Activated CD8-positive, alpha-beta memory T cell treated with anti-CD3 and anti-CD28 coated beads, Interleukin-2, amount 50 U/mL, for 1 hour (primary cell): ENCODE data around the gene MXRA8.

ENCODE experiments used
- DNase-seq: peaks from one replicate; pipeline ENCODE4 v3.0.0-alpha.2; 2020; ENCODE audit errors: extremely low read depth

Gene MXRA8

DNA sequence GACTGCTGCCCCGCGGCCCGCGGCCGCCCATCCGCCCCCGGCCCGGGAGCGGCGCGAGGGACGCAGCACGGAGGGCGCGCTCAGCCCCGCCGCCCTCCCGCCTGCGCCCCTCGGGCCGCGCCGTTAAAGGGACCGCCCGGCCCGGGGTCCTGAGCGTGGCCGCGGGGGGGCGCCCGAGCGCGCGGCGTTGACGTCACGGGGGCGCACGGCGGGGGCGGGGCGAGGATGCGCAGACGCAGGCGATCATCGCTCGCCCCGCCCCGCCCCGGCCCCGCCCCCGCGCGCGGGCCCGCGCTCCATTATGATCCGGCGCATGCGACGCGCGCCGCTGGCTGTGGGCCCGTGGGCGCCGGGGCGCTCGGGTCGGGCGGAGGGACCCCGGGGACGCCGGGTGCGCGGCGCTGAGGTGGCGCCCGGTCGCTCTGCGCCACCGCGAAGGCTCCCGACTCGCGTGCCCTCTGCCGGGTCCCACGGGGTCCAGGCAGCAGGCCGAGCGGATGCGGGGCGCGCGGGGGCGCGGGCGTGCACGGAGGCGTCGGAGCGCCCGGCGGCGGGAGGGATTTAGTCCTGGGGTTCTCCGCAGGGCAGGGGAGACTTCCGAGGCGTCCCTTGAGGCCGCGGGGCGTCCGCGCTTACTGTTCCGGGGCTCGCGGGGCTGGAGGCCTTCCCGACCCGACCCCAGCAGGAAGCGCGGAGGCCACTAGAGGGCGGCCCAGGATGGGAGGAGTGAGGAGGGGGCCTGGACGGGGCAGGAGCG lies 8.9 kb downstream of the MXRA8 start, which contains the start of gene DVL1:
DVL1 (minus strand) TSS at position 163 of the 757 bp plus-strand sequence. CDS start 353 bp downstream, outside the sequence.
- no peak for DNase-seq

DNA sequence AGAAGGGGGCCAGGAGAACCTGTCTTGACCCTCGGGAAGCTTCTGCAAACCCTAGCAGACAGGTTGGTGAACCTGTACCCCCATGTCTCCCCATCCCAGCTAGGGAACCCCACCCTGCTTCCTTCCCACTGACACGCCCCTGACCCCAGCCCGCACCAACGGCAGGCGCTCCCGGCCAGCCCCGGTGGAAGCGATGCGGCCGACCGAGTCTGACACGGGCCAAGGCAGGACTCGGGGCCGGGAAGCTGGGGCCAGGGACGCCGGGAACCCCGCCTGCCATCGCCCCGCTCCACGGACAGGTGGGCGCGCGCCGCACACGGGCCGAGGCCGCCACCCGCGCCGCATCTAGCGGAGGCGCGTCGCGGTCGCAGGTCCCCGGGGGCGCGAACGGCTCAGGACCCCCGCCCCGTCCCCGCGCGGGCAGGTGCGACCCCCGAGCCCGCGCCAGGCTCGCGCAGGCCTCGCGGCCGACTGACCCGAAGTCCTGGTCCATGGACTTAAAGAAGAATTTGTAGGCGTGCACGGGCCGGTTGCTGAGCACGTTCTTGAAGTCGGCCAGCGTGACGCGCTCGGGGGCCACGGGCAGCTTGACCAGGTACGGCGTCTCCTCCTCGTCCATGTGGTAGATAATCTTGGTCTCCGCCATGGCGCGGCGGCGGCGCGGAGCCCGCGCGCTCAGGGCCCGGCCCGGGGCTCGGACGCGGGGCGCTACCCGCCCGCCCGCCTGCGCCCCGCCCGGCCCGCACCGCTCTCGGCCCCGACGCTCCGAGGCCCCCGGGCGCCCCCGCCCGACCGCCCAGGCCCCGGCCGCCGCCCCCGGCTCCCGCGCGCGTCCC lies 9.7 kb downstream of the MXRA8 start:
- DNase-seq = no peak

DNA sequence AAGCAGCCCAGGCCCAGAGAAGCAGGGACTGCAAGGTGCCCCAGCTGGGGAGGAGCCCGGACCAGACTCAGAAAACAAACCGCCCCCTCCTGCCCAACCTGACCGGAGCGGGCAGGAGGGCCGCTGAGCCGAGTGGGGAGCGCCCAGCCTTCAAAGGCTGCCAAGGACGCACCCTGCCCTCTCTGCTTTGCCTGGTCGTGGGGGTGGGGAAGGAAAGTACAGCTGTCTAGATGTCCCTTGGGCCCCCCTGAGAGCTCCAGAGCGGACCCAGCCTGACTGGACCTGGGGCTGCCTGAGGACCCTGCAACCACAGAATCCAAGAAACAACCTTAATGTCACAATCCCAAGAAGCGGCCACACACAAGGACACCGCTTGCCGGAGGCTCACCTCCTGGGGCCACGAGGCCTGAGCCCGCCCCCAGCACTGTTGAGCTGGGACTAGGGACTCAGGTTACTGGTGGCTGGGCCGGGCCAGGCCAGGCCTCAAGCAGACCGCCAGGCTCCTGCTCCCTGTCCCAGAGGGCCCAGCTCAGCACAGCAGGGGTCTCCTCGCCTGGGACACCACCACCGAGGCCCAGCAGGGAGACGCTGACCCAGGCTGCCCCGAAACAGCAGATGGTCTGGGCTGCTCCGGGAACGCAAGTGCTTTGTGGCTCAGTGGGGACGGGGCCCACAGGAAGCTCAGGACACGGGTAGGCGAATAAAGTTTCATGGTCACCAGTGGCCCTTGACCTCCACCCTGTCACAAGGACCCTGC lies 10.5 kb downstream of the MXRA8 start:
- DNase-seq = no peak

DNA sequence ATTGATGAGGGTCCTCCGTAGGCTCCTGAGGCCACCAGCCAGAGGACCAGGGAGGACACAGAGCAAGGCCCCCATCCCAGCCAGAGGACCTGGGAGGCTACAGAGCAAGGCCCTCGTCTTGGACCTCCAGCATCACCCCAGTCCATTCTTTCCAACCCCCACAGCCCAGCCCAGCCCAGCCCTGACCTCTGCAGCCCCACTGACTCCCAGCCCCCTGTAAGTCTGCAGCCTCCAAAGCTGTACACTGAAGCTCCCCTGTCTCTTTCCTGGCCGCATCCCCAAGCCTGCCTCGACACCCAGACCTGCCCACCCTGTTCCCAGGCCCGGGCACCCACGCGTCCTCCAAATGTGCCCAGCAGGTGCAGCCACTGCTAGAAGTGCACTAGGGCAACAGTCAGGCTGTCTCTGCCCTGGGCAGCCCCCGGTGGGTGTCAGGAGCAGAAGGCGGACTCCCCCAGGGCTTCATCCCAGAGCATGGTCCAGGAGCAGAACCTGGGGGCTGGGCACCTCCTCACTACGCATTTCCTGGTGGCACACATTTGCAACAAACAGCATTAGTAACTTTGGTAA lies 11.2 kb downstream of the MXRA8 start:
- no peak for DNase-seq

DNA sequence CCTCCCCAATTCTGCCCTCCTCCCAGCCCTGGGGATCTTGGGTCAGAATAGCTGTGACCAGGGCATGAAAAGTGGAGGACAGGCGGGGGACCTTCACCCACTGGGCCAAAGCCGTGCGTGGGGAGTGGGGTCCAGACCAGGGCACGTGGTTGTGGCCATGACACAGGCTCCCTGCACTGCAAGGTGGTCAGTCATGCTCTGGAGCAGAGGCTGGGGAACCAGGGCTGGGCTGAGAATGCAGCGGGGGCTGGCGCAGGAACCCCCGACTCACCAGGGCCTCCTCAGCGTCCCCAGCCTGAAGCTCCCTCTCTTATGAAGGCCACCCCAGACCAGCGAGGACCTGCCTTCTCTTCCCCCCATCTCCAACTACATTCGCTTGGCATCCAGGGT lies 11.9 kb downstream of the MXRA8 start:
- no peak for DNase-seq

DNA sequence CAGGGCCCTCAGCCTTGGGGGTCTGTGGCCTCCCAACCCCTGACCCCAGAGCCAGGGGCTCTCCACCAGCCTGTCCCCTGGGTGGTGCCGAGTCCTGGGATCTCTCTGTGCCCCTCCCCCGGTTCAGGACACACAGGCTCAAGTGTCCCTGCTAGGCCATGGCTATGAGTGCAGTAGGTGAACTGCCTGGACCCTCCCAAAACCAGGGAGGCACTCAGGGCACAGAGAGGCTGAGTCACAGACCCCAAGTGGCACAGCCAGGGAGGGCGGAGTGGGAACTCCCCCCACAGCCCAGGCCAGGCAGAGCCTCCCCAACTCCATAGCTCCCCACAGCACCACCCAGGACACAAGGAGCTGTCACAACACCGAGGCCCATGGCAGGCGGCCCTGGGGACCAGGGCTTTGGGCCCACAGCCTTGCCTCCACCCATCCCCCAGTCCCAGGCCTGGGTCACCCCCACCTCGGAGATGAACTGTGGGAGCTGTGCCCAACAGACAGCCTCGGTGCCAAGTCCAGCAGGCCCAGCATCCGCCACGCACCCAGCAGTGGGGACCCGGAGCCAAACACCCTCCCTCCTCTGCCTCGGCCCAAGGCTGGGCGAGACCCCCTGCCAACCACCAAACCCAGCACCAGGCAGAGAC lies 12.4 kb downstream of the MXRA8 start:
- no peak for DNase-seq

DNA sequence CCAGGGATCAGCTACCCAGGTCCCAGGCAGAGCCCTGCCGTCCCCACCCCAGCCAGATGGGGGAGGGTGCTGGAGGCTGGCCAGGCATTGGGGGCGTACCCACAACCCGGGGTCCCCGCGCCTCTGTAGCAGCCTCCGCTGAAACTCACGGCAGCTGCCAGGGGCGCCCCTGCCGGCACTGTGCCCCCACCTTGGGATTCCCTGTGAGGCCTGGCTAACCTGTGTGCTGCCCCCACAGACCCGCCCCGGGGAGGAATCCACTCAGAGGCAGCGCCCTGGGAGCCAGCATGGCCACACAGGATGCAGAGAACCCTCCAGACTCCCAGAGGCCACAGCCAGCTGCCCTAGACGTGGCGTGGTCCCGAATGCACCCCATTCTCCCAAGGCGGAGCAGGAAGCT lies 13.0 kb downstream of the MXRA8 start:
- DNase-seq = no peak

DNA sequence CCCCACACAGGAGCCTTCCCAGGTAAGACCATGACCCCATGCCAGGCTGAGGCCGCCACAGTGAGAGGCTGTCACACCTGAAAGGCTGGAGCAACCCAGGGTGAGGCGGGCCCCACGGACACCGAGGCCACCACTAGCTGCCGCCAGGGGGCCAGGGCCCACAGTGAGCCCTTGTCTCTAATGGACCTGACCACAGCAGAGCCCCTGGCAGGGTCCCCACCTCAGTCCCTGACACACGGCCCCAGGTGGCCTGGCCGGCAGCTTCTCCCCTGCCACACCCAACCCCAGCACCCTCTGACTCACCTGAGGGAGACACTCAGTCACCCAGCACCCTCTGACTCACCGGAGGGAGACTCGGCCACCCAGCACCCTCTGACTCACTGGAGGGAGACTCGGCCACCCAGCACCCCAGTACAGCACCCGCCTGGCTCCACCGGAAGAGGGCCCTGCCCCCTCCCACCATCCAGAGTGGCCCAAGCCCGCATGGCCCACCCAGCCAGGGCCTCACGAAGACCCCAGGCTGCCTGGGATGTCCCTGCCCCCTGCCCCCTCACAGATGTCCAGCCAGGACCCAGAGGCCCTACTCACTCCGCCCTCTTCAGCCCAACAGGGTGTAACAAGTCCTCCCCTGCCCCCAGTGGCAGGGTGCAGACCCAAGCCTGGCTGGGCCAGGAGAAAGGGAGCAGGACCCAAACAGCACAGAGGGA lies 13.5 kb downstream of the MXRA8 start:
- no peak for DNase-seq

DNA sequence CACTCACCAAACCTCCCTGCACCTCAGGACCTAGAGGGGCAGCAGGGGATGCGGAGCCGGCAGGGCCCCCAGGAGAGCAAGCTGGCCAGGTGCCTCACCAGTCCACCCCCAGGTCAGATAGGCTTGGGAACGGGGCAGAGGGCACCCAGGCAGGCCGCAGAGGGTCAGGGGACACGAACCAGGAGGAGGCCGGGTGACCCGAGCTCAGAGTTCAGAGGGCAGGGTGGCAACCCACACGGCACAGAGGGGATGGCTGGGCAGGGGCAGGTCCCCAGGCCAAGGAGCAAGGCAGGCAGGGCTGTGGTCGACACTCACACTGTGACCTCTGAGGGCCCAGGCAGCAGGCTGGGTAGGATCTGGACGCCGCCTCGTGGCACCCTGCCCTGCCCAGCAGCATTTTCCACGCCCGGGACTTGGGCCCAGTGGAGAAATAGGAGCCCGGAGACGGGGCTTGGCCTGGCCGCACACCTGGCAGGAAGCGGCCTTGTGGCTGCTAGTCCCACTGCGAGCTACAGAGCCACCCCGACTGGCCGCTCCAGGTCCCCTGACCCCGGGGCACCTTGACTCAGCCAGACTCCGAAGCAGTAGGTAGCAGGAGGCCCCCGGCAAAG lies 14.4 kb downstream of the MXRA8 start:
- no peak for DNase-seq

DNA sequence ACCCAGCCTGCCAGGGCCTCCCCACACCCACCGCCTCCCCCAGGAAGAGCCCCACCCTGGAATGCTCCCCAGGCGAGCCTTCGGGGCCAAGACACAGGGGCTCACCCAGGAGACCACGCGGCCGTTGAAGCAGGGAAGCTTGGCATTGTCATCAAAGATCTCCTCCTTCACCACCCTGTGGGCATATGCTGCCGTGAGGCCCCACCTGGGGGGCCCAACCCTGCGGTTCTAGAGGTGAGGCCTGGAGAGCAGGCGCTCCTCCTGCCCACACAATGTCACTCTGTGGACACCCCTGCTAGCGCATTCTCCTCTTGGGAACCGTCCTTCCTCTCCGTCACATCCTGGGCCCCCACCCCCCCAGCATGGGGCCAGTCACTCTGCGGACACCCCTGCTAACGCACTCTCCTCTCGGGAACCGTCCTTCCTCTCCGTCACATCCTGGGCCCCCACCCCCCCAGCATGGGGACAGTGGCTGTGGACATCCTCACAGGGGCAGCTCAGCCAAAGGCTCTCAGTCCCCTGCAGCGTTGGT lies 15.7 kb downstream of the MXRA8 start:
- no peak for DNase-seq

DNA sequence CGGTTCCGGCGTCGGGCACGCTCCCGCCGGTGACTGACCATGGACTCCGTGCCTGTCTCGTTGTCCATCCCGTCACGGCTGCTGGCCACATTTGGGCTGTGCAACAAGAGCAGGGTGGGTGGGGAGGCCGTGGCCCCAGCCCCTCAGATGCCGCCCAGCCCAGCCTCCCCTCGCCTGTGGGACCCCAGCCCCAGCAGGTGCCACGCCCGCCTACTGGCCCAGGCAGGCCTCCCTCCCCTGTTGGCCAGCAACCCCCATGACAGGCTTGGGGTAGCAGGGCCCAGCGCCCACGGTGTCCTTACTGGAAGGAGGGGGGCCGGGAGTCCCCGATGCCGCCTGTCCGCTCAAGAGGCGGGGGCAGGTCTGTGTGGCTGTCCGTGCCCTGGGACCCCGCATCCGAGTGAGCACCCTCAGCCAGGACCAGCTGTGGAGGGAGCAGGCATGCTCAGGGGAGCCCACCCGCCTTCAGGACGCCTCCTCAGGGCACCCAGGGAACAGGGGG lies 16.2 kb downstream of the MXRA8 start:
- no peak for DNase-seq

DNA sequence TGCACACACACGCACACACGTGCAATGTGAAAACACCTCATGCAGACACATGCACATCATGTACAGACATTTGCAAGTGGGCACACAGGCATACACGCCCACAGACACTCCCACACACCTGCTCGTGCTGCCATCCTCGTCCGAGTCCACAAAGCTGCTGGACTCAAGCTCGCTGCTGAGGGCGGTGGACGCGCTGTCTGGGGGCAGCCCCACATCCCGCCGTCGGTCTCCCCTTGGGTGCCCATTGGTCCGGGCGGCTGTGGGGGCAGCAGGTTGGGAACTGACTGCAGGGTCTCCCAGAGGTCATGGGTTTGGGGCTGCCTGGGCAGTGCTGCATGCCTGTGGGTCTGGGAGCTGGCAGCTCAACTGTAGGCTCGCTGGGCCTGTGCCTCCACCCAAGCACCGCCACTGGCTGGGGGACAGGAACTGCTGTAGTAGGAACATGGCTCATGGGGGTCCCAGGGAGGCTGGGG lies 16.8 kb downstream of the MXRA8 start:
- no peak for DNase-seq

DNA sequence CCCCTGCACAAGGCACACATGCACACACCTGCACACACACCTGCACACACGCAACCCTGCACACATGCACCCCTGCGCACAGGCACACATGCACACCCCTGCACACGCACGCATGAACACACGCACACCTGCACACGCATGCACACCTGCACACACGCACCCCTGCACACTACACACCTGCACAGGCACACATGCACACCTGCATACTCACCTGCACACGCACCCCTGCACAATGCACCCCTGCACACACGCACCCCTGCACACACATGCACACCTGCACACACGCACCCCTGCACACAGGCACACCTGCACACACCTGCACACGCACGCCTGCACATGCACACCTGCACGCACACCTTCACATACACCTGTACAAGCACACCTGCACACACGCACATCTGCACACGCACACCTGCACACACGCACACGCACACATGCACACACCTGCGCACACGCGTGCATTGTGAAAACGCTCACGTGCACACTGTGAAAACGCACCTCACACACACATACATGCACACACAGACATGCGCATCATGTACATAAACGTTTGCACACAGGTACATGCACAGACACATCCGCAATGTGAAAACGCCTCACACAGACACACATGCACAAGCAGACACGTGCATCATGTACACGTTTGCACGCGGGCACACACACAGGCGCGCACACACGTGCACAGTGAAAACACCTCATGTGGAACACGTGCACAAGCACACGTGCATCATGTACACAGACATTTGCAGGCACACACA lies 17.4 kb downstream of the MXRA8 start:
- DNase-seq = no peak

DNA sequence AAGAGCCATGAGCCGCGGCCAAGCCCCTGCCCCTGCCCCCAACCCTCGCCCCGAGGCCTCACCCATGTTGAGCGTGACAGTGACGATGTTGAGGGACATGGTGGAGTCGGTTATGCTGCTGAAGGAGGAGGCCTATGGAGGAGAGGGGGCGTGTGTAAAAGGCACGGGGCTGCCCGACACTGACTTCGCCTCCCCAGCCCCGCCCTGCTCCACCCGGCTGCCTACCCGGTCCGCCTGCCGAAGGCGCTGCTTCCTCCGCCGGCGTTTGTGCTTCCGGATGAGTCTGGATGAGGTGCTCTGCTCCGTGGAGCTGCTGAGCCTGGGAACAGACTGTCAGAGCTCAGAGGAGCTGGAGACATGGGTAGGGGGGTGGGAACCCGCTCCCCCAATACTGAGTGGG lies 18.2 kb downstream of the MXRA8 start:
- no peak for DNase-seq

DNA sequence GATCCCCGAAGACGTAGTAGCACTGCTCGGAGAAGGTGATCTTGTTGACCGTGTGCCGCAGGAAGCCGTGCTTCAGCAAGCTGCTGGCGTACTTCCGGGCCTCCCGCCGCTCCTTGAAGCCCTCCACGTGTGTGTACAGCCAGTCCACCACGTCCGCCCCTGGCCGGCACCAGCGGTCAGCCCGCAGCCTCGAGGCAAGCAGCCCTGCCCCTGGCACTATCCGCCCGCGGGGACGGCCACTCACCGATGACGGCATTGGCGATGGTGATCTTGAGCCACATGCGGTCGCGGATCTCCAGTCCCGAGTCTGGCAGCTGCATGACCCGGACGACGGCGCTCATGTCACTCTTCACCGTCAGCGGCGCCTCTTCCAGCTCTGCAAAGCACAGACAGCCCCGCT lies 20.1 kb downstream of the MXRA8 start:
- DNase-seq = no peak

DNA sequence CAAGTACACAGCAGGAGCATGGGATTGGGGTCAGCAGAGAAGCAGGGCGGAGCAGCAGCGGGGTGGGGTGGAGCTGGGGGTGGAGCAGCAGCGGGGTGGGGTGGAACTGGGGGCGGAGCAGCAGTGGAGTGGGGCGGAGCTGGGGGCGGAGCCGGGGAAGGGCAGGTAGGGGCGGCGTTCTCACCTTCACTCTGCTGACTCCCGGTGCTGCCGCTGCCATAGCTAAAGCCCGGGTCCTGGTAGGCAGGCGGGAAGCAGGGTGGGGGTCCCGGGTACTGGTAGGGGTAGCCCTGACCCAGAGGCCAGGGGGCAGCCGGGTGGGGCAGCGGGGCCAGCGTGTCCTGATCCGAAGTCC lies 20.6 kb downstream of the MXRA8 start:
- DNase-seq = no peak

DNA sequence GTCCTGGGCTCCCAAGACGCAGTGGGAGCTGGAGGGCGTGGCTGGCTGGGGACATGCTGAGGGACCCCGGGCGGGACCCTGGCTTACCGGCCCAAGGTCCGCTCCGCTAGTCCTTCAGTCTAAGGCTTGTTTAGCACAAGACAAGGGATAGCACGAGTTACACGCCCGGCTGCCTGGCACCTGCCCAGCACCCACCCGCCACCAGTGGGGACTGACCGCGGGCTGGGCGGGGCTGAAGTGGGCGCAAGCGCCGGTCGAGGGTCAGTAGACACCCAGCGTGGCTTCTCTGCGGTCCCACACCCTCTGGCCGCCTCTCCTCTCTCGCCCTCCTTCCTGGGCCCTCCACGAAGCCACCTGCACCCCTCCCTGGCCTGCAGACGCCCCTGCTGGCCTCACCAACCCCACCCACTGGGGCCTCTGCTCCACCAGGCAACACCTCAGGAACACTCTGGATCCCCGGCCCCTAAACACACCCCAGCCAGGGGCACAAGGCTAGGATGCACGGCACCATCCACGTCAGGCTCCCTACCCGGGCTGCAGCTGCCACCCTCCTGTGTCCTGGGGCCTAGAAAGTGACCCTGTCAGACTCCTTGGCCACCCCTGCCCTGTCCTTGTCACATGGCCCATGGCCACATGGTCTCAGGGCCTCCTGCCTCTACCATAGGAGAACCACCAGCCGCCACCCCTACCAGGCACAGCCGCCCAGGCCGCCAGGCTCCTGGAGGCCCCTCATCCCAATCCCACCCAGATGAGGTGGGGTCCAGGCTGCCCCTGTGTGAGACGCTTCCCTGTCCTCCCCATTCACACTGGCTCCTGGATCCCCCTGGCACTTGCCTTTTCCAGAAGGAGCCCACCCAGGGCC lies 21.2 kb downstream of the MXRA8 start:
- DNase-seq = no peak

DNA sequence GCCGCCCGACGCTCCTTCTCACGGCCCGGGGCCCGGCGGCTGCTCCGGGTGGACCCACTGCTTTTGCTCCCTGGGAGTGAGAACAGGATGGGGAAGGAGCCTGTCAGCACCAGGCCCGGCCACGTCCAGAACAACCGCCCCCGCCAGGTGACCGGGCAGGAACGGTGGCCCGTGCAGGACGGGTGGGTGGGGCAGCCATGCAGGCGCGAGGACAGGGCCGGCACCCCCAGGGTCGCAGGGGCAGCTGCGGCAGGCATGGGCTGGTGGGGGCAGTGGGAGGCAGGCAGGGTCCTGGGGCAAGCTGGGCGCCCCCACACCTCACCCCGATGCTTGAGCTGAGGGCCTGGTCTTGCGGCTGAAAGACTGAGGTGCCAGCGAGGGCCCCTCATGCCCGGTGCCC lies 21.9 kb downstream of the MXRA8 start:
- DNase-seq = no peak
